ENCODE data around the gene CCDC51. TPM values are rescaled to one million over a fixed set of nuclear protein-coding genes. Genes with fewer than 3 reads are reported as not detected.
A peak's percentile ranks its signal among the peaks of the same experiment; 100 is the strongest.

The CCDC51 gene
- polyA plus RNA-seq, 1 of the 3 experiments (the other 2 are of a cell fraction) = 24.2 TPM

GRCh38 chr3:48466386-48467109 lies 26.6 kb upstream of the CCDC51 start:
- 56% methylated on average over 13 of the region's 19 CpGs for WGBS (ENCODE audit: low lambda C conversion rate)
- ChIA-PET POLR2A (interaction anchor here (1.2 to 1.3 kb wide), 2 partner anchors 41 to 83 kb away, joined by 3 to 5 read pairs; no protein-coding TSS in a partner anchor), CTCF (interaction anchor here (0.6 to 8.2 kb wide), 11 partner anchors 8 to 87 kb away, joined by 3 to 136 read pairs (median 3); partner anchors contain the start of gene PFKFB4)
- Histone ChIP-seq H3K4me3 (ENCODE audit: low read depth in 2 of 2, low read length in 1 of 2) (peak overlapping the region; percentile 45 to 68), H2AFZ (ENCODE audit: low read depth) (no peak overlapping the region), H3K9me3 (no peaks in the 10 kb centered on the region), H3K79me2 (ENCODE audit: insufficient read depth) (peaks cover 54% of the 10 kb centered on the region), H3K9me2 (no peaks in the 10 kb centered on the region), H3K27me3 (ENCODE audit: insufficient read depth) (no peaks in the 10 kb centered on the region), H3K27ac (ENCODE audit: low read depth in 2 of 2, low read length in 1 of 2) (peak overlapping the region; percentile 99 to 100), H3K4me1 (ENCODE audit: control insufficient read depth in 1 of 2, insufficient read depth in 2 of 2, low read depth in 1 of 2, low read length in 1 of 2) (peaks cover 16 to 67% of the 10 kb centered on the region in 2 experiments; a peak in 2 of 4 replicates), H3K9ac (peak overlapping the region; percentile 95), H4K20me1 (ENCODE audit: insufficient read depth) (no peaks in the 10 kb centered on the region), H3K36me3 (replicated peaks in 1 of 2; ENCODE audit: control insufficient read depth in 1 of 2, insufficient read depth in 2 of 2, low read length in 1 of 2) (peaks cover 1 to 35% of the 10 kb centered on the region in 2 experiments), H3F3A (replicated peaks; ENCODE audit: insufficient read depth) (peaks cover 18% of the 10 kb centered on the region), H3K4me2 (peak overlapping the region; percentile 78)
- TF ChIP-seq MXI1 (IDR thresholded peaks at IDR 0.05; ENCODE audit: low read depth, low read length) (0 out of 2 replicates have a peak, but pooled peaks have one; percentile 24), REST (IDR thresholded peaks at IDR 0.05; ENCODE audit: low read depth, low read length) (no peak), RXRA (IDR thresholded peaks at IDR 0.05; ENCODE audit: borderline replicate concordance, low read depth) (no peak), PBX3 (IDR thresholded peaks at IDR 0.05) (no peak), USF2 (IDR thresholded peaks at IDR 0.05; ENCODE audit: borderline replicate concordance, low read depth, low read length) (no peak), GABPA (IDR thresholded peaks at IDR 0.05; ENCODE audit: low read depth) (no peak), GATA2 (CRISPR knock-in tag; IDR thresholded peaks at IDR 0.05) (no peak)
- peak; percentile 50 for DNase-seq
